HG03432 (cell line): ENCODE results near the gene B4GALT7.
"Not testable (repeated sequence)": the region's sequence is repeated elsewhere in the genome, so short reads cannot be mapped to it uniquely, and the experiment has no call there.

Experiments used
- ATAC-seq: cut with Tn5 transposase; IDR thresholded peaks from one replicate; pipeline ENCODE4 v1.9.1; 2021; ENCODE audit warnings: mild to moderate bottlenecking, moderate library complexity; ENCODE audit not compliant: unreplicated experiment

The B4GALT7 gene, protein sequence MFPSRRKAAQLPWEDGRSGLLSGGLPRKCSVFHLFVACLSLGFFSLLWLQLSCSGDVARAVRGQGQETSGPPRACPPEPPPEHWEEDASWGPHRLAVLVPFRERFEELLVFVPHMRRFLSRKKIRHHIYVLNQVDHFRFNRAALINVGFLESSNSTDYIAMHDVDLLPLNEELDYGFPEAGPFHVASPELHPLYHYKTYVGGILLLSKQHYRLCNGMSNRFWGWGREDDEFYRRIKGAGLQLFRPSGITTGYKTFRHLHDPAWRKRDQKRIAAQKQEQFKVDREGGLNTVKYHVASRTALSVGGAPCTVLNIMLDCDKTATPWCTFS

DNA sequence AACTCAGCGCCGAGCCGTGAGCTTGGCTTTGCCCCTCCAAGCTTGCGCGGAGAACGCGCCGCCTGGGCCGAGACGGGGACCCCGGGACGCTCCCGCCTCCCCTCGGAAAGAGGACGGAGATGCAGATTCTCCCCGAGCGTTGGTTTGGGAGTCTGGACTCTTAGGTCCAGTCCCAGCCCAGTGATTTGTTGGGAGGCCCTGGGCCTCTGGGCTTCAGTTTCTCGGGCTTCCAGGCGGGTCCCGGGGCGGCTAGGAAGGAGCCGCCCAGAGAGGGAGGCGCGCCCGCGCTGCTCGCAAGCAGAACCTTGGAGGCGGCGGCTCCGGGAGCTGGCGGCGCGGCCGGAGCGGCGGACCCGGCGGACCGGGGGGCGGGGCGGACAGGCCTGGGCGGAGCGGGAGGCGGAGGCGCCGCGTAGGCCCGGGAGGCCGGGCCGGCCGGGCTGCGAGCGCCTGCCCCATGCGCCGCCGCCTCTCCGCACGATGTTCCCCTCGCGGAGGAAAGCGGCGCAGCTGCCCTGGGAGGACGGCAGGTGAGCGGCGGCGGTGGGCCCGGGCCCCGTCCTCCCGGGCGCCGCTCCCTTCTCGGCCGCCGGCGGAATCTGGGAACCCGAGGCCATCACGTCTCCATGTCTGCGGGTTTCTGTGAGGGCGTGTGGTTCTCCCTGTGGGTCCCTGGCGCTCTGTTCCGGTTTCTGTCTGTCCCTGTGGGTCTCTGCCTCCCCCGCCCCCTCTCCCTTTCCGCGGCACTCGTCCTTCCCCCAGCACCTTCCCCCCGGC lies at the start of gene B4GALT7:
B4GALT7 (plus strand) TSS at position 402 of the 777 bp plus-strand sequence; CDS start at position 481, 79 bp downstream.
- peak; percentile 93 for ATAC-seq

DNA sequence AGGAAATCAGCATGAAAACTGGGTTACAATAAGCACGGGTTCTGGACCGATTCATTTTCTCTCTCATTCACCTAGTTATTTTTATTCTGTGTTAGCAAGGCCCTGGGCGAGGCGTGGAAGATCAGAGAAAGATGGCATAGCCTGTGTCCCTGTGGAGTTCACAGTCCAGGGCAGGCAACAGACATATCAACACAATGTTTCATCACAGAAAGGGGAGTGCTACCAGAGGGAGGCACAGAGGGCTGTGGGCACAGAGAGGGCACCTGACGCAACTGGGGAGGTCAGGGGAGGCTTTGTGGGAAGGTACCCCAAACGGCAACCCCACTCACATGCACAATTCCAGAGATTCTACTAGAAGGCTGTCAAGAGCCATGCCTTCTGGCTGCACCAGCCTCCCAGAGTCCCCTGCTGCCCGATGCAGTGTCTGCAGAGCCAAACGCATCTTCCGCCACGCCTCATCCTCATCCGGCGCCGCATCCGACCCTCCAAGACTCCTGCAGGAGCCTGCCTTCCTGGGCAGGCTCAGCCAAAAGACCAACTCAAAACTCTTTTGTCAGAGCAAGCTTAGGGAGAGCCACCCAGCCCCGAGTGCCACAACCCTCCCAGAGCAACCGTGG lies 47.0 kb upstream of the B4GALT7 start:
- ATAC-seq, result no peak

DNA sequence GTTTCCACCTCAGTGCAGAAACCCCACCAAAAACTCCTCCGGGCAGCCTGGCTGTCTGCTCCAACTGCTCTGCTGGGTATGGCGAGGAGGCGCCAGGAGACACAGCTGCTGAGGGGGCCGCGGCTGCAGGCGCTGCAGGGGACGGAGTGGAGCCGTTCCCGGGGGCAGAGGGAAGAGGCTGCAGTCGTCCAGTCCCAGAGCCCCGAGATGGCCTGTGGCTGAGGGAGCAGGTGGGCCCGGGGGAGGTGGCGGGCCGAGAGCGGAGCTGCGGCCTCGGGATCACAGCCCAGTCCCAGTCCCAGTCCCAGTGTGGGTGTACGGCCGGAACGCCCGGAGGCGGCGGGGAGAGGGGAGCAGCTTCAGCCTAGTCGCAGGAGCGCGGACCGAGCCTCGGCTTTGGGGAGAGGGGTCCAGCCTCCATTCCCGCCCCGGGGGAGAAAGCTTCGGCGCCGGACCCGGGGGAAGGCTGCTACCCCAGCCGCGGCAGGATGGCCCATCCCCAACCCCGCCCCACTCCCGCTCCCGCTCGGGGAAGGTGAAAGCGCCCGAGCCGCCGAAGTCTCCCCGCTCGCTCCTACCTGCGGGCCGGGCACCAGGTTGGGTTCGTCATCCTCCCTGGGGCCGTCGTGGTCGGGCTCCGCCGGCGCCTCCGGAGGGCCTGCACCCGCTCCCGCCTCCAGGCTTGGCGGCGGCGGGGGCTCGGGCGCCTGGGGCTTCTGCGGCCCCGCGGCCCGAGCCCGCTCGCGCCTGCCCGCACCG lies 46.1 kb upstream of the B4GALT7 start:
- peak; percentile 50 for ATAC-seq

DNA sequence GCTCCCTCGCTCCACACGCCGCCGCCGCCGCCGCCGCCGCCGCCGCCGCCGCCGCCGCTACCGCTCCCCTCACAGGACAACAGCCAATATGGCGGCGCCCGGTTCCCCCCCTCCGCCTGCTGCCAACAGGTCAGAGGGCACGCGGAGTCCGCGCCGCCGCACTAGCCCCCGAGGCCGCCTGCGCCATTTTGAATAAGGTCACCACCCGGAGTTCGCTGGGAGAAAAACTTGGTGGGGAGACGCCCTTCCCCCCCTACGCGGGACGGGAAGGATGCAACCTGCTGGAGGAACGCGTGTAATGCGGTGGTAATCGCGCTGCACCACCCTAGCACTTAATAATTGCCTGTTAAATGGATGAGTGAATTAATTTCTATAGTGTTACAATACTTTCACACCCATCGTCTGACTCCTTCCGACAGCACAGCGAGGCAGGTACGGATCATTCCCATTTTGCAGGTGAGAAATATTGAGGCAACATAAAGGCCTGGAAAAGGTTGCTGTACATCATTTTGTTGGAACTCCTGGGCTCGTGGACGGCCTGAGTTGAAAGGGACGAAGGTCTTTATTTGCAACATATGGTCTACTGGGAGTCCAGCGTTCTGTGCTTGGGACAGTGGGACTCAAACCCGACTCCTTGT lies 45.3 kb upstream of the B4GALT7 start, which contains the start of gene FAM193B:
FAM193B (minus strand) TSS at position 90 of the 638 bp plus-strand sequence. CDS start 105 bp downstream, outside the sequence.
- peak; percentile 92 for ATAC-seq

GRCh38 chr5:177555228-177555627 lies 44.7 kb upstream of the B4GALT7 start:
- ATAC-seq, result no peak

- ATAC-seq, result no peak
Observed at GRCh38 chr5:177555665-177556064, 44.3 kb upstream of the B4GALT7 start.

DNA sequence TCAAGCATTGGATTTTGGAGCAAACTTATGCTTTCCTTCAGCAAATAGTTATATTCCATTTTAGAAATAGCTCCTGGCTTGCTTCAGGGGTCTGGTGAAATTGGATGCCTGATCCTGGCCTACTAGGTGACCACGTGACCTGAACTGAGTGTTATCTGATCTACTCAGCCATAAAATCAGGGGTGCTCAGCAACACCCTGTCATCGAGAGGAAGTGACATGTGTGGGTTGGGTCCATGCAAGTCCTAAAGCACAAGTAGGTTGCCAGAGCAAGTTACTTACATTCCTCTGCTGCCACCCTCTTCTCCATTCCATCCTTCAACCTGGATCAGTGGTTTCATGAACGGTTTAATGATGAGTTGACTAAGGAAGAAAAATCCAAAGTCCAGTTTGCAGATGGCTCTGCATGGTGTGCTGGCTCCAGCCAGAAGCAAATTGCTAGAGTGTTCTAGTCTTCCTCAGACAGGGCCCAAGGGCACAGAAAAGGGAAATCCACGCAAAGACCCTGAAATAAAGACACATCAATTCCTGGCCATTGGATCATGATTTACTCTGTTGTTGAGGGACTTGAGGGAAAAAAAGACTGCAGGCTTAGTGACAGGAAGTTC lies 42.8 kb upstream of the B4GALT7 start:
- no peak for ATAC-seq

DNA sequence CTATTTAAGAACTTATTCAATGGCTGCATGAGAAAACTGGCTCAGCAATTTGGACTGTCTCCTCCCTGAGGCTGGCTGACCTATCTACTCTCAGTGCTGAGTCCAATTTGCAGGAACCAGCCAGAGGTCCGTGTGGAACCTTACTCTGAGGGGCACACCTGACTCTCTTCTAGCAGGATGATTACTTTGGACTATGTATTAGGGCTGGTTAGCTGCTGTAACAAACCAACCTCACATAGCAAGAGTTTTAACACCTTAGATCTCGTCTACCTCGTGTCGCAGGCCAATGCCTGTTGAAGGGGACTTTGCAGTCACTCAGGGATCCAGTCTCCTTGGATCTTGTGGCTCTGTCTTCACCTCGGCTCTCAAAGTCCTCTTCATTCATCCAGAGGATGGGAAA lies 42.1 kb upstream of the B4GALT7 start:
- ATAC-seq, result no peak

GRCh38 chr5:177559446-177559941 lies 40.4 kb upstream of the B4GALT7 start:
- ATAC-seq, result not testable (repeated sequence)

GRCh38 chr5:177565046-177565445 lies 34.9 kb upstream of the B4GALT7 start:
- ATAC-seq, result no peak

- ATAC-seq, result no peak
Observed at GRCh38 chr5:177568326-177568725, 31.6 kb upstream of the B4GALT7 start.

DNA sequence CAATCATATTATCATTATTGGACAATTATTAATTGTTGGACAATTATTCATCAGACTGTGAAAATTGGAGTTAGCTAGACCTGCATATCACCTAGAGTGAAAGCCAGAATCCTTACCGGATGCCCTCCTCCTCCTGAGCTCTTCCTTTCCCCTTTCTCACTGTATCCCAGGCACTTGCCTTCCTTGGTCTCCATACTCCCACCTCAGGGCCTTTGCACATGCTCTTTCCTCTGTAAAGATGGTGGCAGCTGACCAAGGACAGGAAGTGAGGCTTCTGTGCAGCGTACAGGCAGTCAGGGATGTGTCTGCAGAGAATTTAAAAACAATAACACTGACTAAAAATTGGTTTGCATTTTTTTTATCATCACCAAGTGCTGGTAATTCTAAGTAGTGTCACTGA lies 30.0 kb upstream of the B4GALT7 start:
- no peak for ATAC-seq

- no peak for ATAC-seq
Observed at GRCh38 chr5:177575488-177575887, 24.4 kb upstream of the B4GALT7 start.

DNA sequence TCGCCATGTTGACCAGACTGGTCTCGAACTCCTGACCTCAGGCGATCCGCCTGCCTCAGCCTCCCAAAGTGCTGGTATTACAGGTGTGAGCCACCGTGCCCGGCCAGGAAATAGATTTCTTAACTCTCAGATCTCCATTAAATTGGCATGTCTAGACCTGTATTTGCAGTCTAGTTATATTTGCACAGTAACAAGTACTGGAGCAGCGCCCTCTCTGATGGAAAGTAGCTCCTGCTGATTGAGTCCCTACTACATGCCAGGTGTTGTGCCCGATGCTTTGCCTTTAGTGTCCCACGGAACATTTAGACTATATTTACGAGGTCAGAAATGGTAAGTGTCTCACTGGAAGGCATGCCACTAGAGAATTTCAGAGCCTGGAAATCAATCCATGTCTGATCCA lies 23.8 kb upstream of the B4GALT7 start:
- ATAC-seq, result no peak

GRCh38 chr5:177578316-177578715 lies 21.6 kb upstream of the B4GALT7 start:
- no peak for ATAC-seq

DNA sequence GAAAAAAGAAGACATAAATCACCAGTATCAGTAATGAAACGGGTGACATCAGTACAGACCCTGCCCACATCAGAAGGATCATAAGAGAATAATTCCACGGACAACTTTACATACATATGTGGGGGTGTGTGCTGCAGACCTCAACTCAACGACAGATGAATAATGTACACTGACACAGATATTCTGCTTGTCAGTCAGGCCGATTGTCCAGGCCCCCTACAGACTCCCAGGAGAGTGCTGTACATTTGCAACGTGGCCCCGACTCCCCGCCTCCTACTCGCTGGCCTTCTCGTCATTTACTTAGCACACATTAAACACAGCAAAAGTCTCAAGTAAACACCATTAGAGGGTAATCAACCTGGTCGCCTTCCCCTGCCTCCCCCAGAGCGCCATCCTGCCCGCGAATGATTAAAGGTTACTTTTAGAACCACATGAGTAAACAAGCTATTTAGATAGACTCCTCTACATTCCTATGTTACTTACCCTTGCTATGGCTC lies 11.5 kb upstream of the B4GALT7 start:
- ATAC-seq, result no peak

DNA sequence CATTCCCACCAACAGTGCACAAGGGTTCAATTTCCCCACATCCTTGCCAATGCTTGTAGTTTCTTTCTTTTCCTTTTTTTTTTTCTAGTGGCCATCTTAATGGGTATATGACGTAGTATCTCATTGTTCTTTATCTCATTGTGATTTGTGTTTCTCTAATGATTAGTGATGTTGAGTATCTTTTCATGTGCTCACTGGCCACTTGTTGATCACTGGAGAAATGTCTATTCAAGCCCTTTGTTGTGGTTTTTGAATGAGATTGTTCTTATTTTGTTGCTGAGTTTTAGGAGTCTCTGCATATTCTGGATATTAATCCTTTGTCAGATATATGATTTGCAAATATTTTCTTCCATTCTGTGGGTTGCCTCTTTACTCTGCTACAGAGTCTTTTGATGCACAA lies 9.5 kb upstream of the B4GALT7 start:
- no peak for ATAC-seq

GRCh38 chr5:177591690-177592009 lies 8.3 kb upstream of the B4GALT7 start:
- ATAC-seq, result no peak

- ATAC-seq, result peak; percentile 96
Observed at GRCh38 chr5:177592010-177592834, 7.7 kb upstream of the B4GALT7 start, which contains the start of gene TMED9. Gene TMED9 (plus strand): TSS chr5:177592203. CDS start chr5:177592215, 12 bp downstream.
